ENCODE measurements around the gene SLC37A1. TPM values are rescaled to one million over a fixed set of nuclear protein-coding genes. Genes with fewer than 3 reads are reported as not detected.

The SLC37A1 gene
- total RNA-seq, 2 donors from 2014 or later: 3.8 to 17.7 TPM

DNA sequence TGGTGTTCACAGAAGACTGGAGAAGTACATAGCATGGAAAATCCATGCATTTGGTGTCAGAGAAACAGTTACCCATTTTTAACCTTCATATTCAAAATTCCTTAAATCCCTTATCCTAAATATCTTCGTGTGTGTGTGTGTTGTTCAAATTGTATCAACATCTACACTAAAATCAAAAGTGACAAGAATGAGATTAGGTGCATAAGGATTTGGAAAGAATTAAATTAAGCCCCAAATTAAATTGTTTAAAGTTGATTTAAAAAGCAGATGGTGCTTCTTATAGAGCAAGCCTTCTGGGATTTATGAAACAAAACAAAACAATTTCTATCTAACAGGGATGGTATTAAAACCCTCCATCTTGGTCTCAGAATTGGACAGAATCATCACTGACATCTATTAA, 22.3 kb upstream of the SLC37A1 start:
- no peaks in the 10 kb centered on the region for H3K36me3 Mint-ChIP-seq (ENCODE audit: low read depth)
- ATAC-seq (replicated peaks): no peak
- no peaks in the 10 kb centered on the region for H3K4me1 Mint-ChIP-seq
- H3K27me3 Mint-ChIP-seq: peaks cover 12% of the 10 kb centered on the region
- H3K4me3 Mint-ChIP-seq: no peak overlapping the region
- peaks cover 3% of the 10 kb centered on the region for H3K9me3 Mint-ChIP-seq
- no peak overlapping the region for H3K27ac Mint-ChIP-seq

DNA sequence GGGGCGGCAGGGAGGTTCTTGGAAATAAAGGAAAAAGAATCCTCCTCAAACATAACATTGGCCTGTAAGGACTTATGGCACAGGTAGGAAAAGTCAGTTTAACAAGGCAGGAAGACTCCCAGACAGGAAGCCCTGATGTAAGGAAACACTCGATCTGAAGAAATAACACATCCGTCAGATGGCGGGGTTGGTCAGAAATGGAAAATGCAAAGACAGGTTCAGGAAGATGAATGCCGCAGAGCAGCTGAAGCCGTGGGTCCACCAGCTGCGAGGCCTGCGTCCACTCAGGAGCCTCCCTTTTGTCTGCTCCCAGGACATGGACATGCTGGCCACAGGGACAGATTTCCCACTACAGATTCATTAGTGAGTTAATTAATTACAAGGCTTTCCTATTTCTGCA, 21.5 kb upstream of the SLC37A1 start:
- H3K27me3 Mint-ChIP-seq: peaks cover 8% of the 10 kb centered on the region
- peaks cover 3% of the 10 kb centered on the region for H3K9me3 Mint-ChIP-seq
- H3K27ac Mint-ChIP-seq: no peak overlapping the region
- no peak for ATAC-seq (replicated peaks)
- H3K4me1 Mint-ChIP-seq: peaks cover 5% of the 10 kb centered on the region
- H3K36me3 Mint-ChIP-seq (ENCODE audit: low read depth): no peaks in the 10 kb centered on the region
- H3K4me3 Mint-ChIP-seq: no peak overlapping the region

DNA sequence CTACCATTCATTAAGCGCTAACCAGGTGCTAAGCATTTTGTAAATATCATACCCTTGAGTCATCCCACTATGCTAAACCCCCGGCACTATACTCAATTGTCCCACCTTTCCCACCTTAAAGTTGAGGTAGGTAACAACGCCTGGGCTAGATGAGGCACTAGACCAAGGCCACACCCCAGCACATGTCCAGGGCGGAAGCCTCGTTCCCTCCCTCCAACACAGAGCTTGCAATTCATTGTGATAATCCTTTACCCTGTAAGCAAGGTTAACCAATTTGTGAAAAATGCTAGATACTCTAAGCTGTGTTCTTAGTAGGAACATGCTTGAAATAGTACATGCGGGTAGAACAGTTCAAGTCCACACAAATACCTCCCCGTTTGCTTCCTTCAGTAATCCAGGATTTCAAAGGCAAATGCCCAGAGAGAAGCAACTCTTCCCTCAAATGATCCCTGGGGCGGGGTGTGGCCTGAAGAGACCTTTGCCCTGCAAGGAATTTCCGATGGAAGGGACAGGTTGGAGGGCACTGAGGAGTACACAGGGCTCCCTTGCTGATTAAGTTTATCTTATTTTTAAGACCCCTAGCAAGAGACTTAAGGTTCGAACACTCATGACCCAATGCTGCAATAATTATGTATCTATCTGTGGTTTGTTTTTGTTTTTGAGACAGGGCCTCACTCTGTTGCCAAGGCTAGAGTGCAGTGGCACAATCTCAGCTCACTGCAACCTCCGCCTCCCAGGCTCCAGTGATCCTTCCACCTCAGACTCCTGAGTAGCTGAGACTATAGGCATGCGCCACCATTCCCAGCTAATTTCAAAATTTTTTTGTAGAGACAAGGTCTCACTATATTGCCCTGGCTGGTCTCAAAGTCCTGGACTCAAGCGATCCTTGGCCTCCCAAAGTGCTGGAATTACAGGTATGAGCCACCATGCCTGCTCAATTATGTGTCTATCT, 20.3 kb upstream of the SLC37A1 start:
- Mint-ChIP-seq H3K27ac (no peak overlapping the region), H3K4me1 (peaks cover 5% of the 10 kb centered on the region), H3K4me3 (no peak overlapping the region), H3K36me3 (ENCODE audit: low read depth) (no peaks in the 10 kb centered on the region), H3K27me3 (peaks cover under 1% of the 10 kb centered on the region), H3K9me3 (peaks cover 3% of the 10 kb centered on the region)
- ATAC-seq (replicated peaks): no peak

DNA sequence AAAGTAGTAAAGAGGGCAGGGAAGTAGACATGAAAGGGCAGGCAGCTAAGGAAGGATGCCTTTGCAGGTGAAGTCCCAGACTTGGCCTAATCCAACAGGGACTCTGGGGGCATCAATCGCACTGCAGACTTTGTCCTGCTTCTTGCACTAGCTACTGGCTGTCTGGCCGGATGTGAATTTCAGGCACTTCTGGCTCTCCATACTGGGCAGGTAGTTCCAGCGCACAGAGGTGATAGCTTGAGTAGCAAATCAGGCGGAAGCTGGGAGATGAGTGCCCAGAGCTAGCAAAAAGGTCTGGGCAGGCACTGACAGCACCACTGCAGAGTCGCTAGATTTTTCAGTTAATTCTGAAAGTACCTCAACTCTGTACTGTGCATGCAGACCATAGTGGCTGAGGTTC, 18.6 kb upstream of the SLC37A1 start:
- Mint-ChIP-seq H3K27me3 (no peaks in the 10 kb centered on the region), H3K4me1 (peaks cover 5% of the 10 kb centered on the region), H3K9me3 (no peaks in the 10 kb centered on the region), H3K27ac (no peak overlapping the region), H3K4me3 (peak overlapping the region; percentile 83), H3K36me3 (ENCODE audit: low read depth) (no peaks in the 10 kb centered on the region)
- no peak for ATAC-seq (replicated peaks)

DNA sequence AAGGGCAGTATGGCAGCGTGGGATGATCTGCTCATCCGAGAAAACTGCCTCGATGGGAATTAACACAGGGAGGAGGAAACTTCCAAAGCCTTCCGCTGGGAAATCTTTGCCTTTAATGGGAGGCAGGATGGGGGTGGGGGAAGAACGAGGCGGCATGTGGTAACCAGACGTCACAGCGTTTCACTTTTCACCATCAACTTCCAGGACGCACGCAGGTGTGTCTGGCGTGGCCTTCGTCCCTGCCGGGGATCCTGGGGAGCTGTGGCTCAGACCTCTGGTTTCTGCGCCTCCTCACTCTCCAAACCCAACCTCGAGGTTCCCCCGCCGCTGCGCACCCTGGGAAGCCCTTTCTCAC, 17.9 kb upstream of the SLC37A1 start:
- peaks cover 5% of the 10 kb centered on the region for H3K4me1 Mint-ChIP-seq
- ATAC-seq (replicated peaks): peak; percentile 16
- peak overlapping the region; percentile 73 for H3K27ac Mint-ChIP-seq
- peak overlapping the region; percentile 83 for H3K4me3 Mint-ChIP-seq
- H3K36me3 Mint-ChIP-seq (ENCODE audit: low read depth): no peaks in the 10 kb centered on the region
- H3K27me3 Mint-ChIP-seq: no peaks in the 10 kb centered on the region
- H3K9me3 Mint-ChIP-seq: no peaks in the 10 kb centered on the region

DNA sequence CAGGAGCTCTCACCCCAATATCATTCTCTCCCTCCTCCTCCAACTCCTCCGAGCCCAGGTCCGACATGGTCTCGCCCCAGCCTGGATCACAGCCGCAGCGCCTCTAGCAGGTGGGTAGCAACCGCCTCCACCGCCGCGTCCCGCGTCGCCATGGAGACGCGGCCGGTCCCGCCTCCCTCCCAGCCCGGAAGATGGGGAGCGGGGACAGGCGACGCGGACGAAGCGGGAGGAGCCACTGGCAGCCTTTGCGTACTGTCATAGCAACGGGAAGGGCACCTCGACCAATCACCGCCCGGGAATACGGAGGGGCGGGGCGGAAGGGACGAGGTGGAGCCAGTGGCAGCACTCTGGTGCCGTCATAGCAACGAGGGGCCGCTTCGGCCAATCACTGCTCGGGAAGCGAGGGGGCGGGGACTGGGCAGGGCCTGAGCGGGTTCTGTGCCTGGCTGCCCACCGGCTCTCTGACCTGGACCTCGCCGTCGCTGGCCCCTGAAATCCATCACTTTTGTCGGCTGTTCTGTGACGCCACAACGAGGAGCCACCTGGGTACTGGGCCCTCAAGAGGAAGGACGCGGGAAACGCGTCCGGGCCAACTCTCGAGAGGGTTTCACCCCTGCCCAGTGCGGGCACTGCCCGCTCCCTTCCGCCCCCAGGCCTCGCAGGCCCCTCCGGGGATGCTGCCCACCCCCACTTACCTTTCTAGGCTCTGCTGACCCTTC, 17.4 kb upstream of the SLC37A1 start, which contains the start of gene RSPH1:
RSPH1 (minus strand) TSS at position 105 of the 719 bp plus-strand sequence; CDS start at position 67, 38 bp downstream.
- Mint-ChIP-seq H3K27me3 (no peaks in the 10 kb centered on the region), H3K27ac (peak within 1 kb of the TSS; percentile 73), H3K36me3 (ENCODE audit: low read depth) (no peaks in the 10 kb centered on the region), H3K4me1 (peaks cover 5% of the 10 kb centered on the region), H3K9me3 (no peaks in the 10 kb centered on the region), H3K4me3 (peak within 1 kb of the TSS; percentile 83)
- ATAC-seq (replicated peaks): peak; percentile 99

DNA sequence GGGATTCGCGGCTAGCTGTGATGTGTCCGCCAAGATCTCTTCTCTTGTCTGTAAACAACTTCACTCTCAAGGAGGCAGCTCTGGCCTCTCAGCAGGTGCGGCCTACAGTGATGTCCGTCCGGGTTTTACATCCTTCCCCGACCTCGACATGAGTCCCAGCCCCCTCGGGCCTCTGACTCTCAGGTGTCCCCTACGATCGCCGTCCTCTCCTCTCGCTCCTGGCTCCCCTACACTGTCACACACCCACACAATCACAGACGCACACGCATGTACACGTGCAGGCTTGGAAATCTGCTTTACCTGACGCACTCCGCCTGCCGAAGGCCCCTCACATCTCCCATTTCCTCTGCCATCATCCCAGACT, 16.8 kb upstream of the SLC37A1 start:
- H3K27me3 Mint-ChIP-seq: no peaks in the 10 kb centered on the region
- H3K27ac Mint-ChIP-seq: peak overlapping the region; percentile 73
- H3K9me3 Mint-ChIP-seq: no peaks in the 10 kb centered on the region
- H3K4me1 Mint-ChIP-seq: peaks cover 5% of the 10 kb centered on the region
- no peak for ATAC-seq (replicated peaks)
- no peaks in the 10 kb centered on the region for H3K36me3 Mint-ChIP-seq (ENCODE audit: low read depth)
- peak overlapping the region; percentile 83 for H3K4me3 Mint-ChIP-seq

DNA sequence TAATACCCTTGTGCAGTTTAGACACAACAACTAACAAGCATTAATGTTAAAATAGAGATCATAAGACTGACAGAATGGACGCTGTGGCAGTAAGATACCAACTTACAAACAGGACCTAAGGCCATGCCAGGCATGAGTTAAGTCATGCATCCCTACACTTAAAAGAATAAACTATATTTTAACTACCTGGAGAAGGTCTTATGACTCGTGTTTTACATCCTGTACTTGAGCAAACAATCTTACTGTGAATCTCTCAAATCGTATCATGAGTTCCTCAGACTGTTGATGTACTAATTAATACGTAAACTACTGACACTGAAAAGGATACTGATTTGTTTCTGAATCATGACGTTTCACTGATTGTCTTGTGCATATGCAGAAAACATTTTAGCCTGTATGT, 15.6 kb upstream of the SLC37A1 start:
- H3K27ac Mint-ChIP-seq: no peak overlapping the region
- no peak overlapping the region for H3K4me3 Mint-ChIP-seq
- H3K36me3 Mint-ChIP-seq (ENCODE audit: low read depth): no peaks in the 10 kb centered on the region
- ATAC-seq (replicated peaks): no peak
- H3K27me3 Mint-ChIP-seq: no peaks in the 10 kb centered on the region
- no peaks in the 10 kb centered on the region for H3K9me3 Mint-ChIP-seq
- H3K4me1 Mint-ChIP-seq: peaks cover 5% of the 10 kb centered on the region

DNA sequence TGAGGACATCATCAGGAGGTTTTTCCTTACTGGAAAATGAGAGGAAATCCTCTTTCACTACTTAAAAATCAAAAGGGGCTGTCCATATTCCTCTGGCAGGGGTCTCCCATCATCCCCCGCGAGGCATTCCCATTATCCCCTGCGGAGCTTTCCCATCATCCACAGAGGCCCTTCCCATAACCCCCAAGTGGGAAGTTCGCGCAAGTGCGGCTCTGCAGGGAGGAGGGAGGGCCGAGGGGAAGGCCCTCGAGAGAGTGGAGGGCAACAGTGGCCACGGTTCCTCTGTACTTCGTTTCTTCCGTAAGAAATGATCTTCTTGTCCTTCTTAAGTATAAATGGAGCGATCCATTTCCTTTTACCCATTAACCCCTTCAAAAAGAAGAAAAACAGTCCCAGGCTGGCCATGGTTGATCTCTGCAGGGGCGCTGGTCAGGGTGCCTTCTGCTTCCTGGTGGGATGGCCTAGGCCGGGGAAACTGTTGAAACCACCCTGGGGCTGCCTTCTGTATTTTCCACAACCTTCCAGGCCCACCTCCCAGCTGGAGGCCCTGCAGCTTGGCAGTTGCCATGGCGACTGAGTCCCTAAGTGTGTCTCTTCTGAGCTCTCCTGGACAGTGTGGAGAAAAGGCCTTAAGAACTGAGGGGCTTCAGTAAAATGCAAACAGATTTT, 14.1 kb upstream of the SLC37A1 start:
- Mint-ChIP-seq H3K4me1 (peaks cover 5% of the 10 kb centered on the region), H3K9me3 (no peaks in the 10 kb centered on the region), H3K27ac (no peak overlapping the region), H3K4me3 (no peak overlapping the region), H3K36me3 (ENCODE audit: low read depth) (no peaks in the 10 kb centered on the region), H3K27me3 (no peaks in the 10 kb centered on the region)
- no peak for ATAC-seq (replicated peaks)

DNA sequence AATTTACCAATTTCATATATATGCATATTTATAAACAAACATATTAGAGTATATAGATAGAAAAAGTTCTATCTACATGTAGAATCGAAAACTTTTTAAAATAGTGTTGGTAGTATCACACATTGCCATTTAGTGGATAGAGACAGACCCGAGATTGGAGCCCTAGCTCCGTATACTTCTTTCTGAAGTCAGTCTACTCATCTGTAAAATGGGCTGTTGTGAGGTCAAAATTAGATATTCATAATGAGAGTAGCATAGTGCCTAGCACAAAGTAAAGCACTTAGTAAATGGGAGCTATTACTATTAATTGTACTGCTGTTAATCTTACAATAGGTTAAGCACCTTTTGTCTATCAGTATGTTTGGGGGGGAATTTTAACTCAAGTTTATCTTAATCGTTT, 13.4 kb upstream of the SLC37A1 start:
- Mint-ChIP-seq H3K4me3 (no peak overlapping the region), H3K27me3 (no peaks in the 10 kb centered on the region), H3K36me3 (ENCODE audit: low read depth) (no peaks in the 10 kb centered on the region), H3K27ac (no peak overlapping the region), H3K4me1 (peaks cover 5% of the 10 kb centered on the region), H3K9me3 (no peaks in the 10 kb centered on the region)
- no peak for ATAC-seq (replicated peaks)

DNA sequence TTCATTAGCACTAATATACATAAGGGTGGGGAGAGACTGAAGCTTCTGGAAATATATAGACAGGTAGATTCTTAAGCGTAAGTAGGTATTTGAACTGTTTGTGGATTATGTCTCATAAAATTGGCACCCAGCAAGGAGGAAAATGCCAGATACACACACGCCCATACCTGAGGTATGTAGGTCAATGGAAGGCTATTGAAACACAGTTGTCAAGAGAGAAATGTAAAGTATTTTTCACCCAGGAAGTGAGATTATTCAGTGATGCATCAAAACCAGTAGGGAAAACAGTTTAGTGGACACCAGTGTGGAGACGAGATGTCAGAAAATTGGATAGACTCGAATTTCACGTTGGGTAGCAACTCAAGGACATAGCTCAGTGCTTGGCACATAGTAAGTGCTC, 12.9 kb upstream of the SLC37A1 start:
- H3K27me3 Mint-ChIP-seq: no peaks in the 10 kb centered on the region
- H3K36me3 Mint-ChIP-seq (ENCODE audit: low read depth): no peaks in the 10 kb centered on the region
- no peak overlapping the region for H3K27ac Mint-ChIP-seq

DNA sequence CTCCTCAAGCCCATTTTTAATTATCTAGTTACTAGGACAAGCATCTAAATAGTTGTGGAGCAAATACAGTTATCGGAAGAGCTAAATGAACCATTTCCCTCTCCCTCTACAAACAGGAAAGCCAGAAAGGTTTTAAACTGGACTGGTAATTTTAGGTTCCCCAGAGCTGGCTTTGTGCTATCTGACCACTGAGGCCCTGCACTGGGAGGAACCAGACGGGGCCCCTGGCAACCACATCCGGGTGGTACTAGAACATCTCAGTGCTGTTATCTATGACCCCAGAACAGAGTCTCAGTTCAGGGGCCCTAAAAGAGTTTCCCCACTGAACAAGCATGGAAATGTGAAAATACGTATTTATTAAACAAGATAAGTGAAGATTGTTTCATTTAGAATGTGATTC, 9.9 kb upstream of the SLC37A1 start:
- no peak overlapping the region for H3K27ac Mint-ChIP-seq
- H3K4me3 Mint-ChIP-seq: no peak overlapping the region
- no peak for ATAC-seq (replicated peaks)
- no peaks in the 10 kb centered on the region for H3K36me3 Mint-ChIP-seq (ENCODE audit: low read depth)
- no peaks in the 10 kb centered on the region for H3K27me3 Mint-ChIP-seq
- no peaks in the 10 kb centered on the region for H3K4me1 Mint-ChIP-seq
- no peaks in the 10 kb centered on the region for H3K9me3 Mint-ChIP-seq

More for the DNA sequence above, 12.9 kb upstream of the SLC37A1 start:
- Mint-ChIP-seq H3K4me3 (no peak overlapping the region), H3K4me1 (peaks cover 5% of the 10 kb centered on the region), H3K9me3 (no peaks in the 10 kb centered on the region)
- ATAC-seq (replicated peaks): no peak

DNA sequence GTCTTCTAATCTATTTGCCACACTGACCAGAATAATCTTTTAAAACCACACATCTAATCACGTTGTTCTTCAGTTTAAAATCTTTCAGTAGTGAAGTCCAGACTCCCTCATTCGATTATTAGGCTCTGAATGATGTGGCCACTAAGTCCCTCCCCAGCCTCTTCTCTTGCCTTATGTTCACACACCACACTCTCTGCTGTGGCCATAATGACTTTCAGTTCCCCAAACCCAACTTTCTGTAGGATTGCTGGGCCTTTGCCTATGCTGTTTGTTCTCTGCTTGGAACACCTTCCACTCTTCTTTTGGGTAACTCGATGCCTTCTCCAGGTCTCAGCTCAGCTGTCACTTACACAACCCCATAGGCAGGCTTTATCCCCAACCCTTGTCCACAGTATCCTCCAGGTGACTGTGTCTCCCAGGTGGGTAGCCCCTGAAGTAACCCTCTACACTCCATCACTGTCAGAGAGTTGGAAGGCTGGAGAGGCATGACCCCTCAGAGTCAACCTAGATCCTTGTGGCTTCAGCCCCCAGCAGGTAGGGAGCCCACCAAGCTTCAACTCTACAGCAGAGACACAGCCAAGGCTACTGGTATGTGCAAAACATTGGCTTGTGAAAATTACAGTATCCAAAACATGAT, 8.4 kb upstream of the SLC37A1 start:
- no peaks in the 10 kb centered on the region for H3K27me3 Mint-ChIP-seq
- no peaks in the 10 kb centered on the region for H3K9me3 Mint-ChIP-seq
- no peaks in the 10 kb centered on the region for H3K4me1 Mint-ChIP-seq
- no peak overlapping the region for H3K4me3 Mint-ChIP-seq
- H3K36me3 Mint-ChIP-seq (ENCODE audit: low read depth): no peaks in the 10 kb centered on the region
- ATAC-seq (replicated peaks): no peak
- no peak overlapping the region for H3K27ac Mint-ChIP-seq

DNA sequence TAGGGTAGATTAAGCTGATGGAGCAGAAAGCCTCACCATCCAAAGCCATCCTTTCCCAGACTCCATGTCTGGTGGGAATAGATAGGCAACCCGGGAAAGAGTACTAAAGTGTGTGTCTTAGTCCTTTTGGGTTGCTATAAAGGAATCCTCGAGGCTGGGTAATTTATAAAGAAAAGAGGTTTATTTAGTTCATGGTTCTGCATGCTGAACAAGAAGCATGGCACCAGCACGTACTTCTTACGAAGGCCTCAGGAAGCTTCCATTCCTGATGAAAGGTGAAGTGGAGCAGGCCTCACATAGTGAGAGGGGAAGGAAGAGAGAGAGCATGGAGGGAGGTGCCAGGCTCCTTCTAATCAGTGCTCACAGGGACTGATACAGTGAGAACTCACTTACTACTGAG, 6.2 kb upstream of the SLC37A1 start:
- no peak for ATAC-seq (replicated peaks)
- H3K4me1 Mint-ChIP-seq: no peaks in the 10 kb centered on the region
- no peaks in the 10 kb centered on the region for H3K9me3 Mint-ChIP-seq
- peak overlapping the region; percentile 20 for H3K27ac Mint-ChIP-seq
- no peak overlapping the region for H3K4me3 Mint-ChIP-seq
- no peaks in the 10 kb centered on the region for H3K36me3 Mint-ChIP-seq (ENCODE audit: low read depth)
- H3K27me3 Mint-ChIP-seq: no peaks in the 10 kb centered on the region

Data from activated T-helper 17 cell treated with anti-CD3 and anti-CD28 coated beads, Interleukin-2, amount 50 U/mL, for 72 hours (primary cell).